ENCODE data around the gene ZBTB17. TPM values are rescaled to one million over a fixed set of nuclear protein-coding genes. Genes with fewer than 3 reads are reported as not detected.

Gene ZBTB17
- total RNA-seq, 3 donors from 2014 or later, result 74.2 to 86.9 (median 81.1) TPM

DNA sequence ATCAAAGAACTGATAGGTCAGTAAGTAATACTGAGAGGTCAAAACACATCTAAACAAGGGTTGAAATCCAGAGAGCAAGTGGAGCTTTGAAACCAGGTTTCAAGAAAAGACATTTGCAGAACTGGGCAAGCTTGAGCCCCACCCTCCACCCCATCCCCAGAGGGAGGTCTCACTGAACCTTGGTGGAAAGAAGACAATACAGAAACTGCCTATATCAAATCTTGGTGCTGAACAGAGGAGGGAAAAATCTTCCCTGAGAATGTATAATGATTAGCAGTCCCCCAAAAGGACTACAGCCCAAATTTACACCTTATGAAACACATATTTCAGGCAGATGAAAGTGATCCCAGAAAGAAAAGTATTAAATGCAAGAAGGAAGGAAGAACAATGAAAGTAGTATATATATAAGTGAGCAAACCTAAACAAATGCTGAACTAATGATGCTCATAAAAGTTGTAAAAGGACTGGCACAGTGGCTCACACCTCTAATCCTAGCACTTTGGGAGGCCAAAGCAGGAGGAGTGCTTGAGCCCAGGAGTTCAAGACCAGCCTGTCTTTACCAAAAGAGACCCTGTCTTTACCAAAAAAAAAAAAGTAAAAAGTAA lies 12.4 kb downstream of the ZBTB17 start:
- H3K9me3 Mint-ChIP-seq, result no peaks in the 10 kb centered on the region
- no peak for DNase-seq
- no peak for ATAC-seq
- peak overlapping the region; percentile 80 for H3K4me3 Mint-ChIP-seq
- no peaks in the 10 kb centered on the region for H3K27me3 Mint-ChIP-seq (ENCODE audit: low read depth)
- peaks cover 9% of the 10 kb centered on the region for H3K36me3 Mint-ChIP-seq (ENCODE audit: insufficient read depth)
- peaks cover 87% of the 10 kb centered on the region for H3K4me1 Mint-ChIP-seq (ENCODE audit: low read depth)

GRCh38 chr1:15962671-15963362 lies 13.1 kb downstream of the ZBTB17 start:
- DNase-seq (no peak), ATAC-seq (no peak)
- Mint-ChIP-seq H3K36me3 (ENCODE audit: insufficient read depth) (peaks cover 9% of the 10 kb centered on the region), H3K27me3 (ENCODE audit: low read depth) (no peaks in the 10 kb centered on the region), H3K9me3 (no peaks in the 10 kb centered on the region), H3K4me1 (ENCODE audit: low read depth) (peaks cover 87% of the 10 kb centered on the region), H3K4me3 (peak overlapping the region; percentile 80)

GRCh38 chr1:15962176-15962575 lies 13.7 kb downstream of the ZBTB17 start:
- no peak for ATAC-seq
- DNase-seq, result no peak
- Mint-ChIP-seq H3K4me3 (no peak overlapping the region), H3K9me3 (no peaks in the 10 kb centered on the region), H3K36me3 (ENCODE audit: insufficient read depth) (peaks cover 16% of the 10 kb centered on the region), H3K4me1 (ENCODE audit: low read depth) (peaks cover 87% of the 10 kb centered on the region), H3K27me3 (ENCODE audit: low read depth) (no peaks in the 10 kb centered on the region)

- no peak for ATAC-seq
- no peak for DNase-seq
- Mint-ChIP-seq H3K4me1 (ENCODE audit: low read depth) (peaks cover 86% of the 10 kb centered on the region), H3K27me3 (ENCODE audit: low read depth) (no peaks in the 10 kb centered on the region), H3K9me3 (no peaks in the 10 kb centered on the region), H3K4me3 (no peak overlapping the region), H3K36me3 (ENCODE audit: insufficient read depth) (peaks cover 18% of the 10 kb centered on the region)
These were observed 14.4 kb downstream of the ZBTB17 start for GRCh38 chr1:15961492-15961891.

DNA sequence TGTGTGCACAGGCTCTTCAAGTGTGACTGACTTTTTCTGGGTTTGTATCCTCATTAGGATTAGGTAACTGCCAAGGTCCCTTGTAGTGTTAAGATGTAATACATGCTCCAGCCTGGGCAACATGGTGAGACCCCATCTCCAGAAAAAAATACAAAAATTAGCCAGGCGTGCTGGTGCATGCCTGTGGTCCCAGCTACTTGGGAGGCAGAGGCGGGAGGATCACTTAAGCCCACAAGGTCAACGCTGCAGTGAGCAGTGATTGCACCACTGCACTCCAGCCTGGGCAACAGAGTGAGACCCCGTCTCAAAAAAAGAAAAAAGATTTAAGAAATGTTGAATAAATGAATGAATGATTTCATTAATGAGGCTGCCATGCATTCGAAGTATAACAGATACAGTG lies 15.1 kb downstream of the ZBTB17 start:
- ATAC-seq (no peak), DNase-seq (no peak)
- peaks cover 87% of the 10 kb centered on the region for H3K4me1 Mint-ChIP-seq (ENCODE audit: low read depth)
- no peaks in the 10 kb centered on the region for H3K9me3 Mint-ChIP-seq
- no peaks in the 10 kb centered on the region for H3K27me3 Mint-ChIP-seq (ENCODE audit: low read depth)
- H3K36me3 Mint-ChIP-seq (ENCODE audit: insufficient read depth), result peaks cover 25% of the 10 kb centered on the region
- no peak overlapping the region for H3K4me3 Mint-ChIP-seq

- DNase-seq (peak; percentile 41), ATAC-seq (peak; percentile 15 to 16)
- H3K36me3 Mint-ChIP-seq (ENCODE audit: insufficient read depth), result peaks cover 29% of the 10 kb centered on the region
- no peaks in the 10 kb centered on the region for H3K9me3 Mint-ChIP-seq
- H3K4me3 Mint-ChIP-seq, result peak overlapping the region; percentile 24
- H3K4me1 Mint-ChIP-seq (ENCODE audit: low read depth), result peaks cover 86% of the 10 kb centered on the region
- H3K27me3 Mint-ChIP-seq (ENCODE audit: low read depth), result no peaks in the 10 kb centered on the region
These were observed 16.0 kb downstream of the ZBTB17 start for GRCh38 chr1:15959827-15960446.

GRCh38 chr1:15959424-15959823 lies 16.5 kb downstream of the ZBTB17 start:
- H3K4me1 Mint-ChIP-seq (ENCODE audit: low read depth), result peaks cover 84% of the 10 kb centered on the region
- peak; percentile 3 to 8 for ATAC-seq

GRCh38 chr1:15958793-15959192 lies 17.1 kb downstream of the ZBTB17 start:
- Mint-ChIP-seq H3K4me1 (ENCODE audit: low read depth) (peaks cover 85% of the 10 kb centered on the region), H3K36me3 (ENCODE audit: insufficient read depth) (peaks cover 30% of the 10 kb centered on the region), H3K27me3 (ENCODE audit: low read depth) (no peaks in the 10 kb centered on the region), H3K9me3 (no peaks in the 10 kb centered on the region), H3K4me3 (no peak overlapping the region)
- DNase-seq (no peak), ATAC-seq (no peak)

More at GRCh38 chr1:15959424-15959823, 16.5 kb downstream of the ZBTB17 start:
- DNase-seq, result no peak
- H3K4me3 Mint-ChIP-seq, result peak overlapping the region; percentile 19
- no peaks in the 10 kb centered on the region for H3K9me3 Mint-ChIP-seq
- H3K27me3 Mint-ChIP-seq (ENCODE audit: low read depth), result no peaks in the 10 kb centered on the region
- peaks cover 29% of the 10 kb centered on the region for H3K36me3 Mint-ChIP-seq (ENCODE audit: insufficient read depth)

- no peak overlapping the region for H3K4me3 Mint-ChIP-seq
These were observed 17.8 kb downstream of the ZBTB17 start for GRCh38 chr1:15958111-15958510.

GRCh38 chr1:15957221-15958095 lies 18.4 kb downstream of the ZBTB17 start:
- peaks cover 84% of the 10 kb centered on the region for H3K4me1 Mint-ChIP-seq (ENCODE audit: low read depth)
- H3K9me3 Mint-ChIP-seq, result no peaks in the 10 kb centered on the region
- H3K4me3 Mint-ChIP-seq, result no peak overlapping the region
- no peak for DNase-seq
- no peaks in the 10 kb centered on the region for H3K27me3 Mint-ChIP-seq (ENCODE audit: low read depth)
- H3K36me3 Mint-ChIP-seq (ENCODE audit: insufficient read depth), result peaks cover 35% of the 10 kb centered on the region
- ATAC-seq, result no peak

More at GRCh38 chr1:15958111-15958510, 17.8 kb downstream of the ZBTB17 start:
- H3K36me3 Mint-ChIP-seq (ENCODE audit: insufficient read depth), result peaks cover 32% of the 10 kb centered on the region
- DNase-seq (no peak), ATAC-seq (no peak)
- H3K9me3 Mint-ChIP-seq, result no peaks in the 10 kb centered on the region
- no peaks in the 10 kb centered on the region for H3K27me3 Mint-ChIP-seq (ENCODE audit: low read depth)
- H3K4me1 Mint-ChIP-seq (ENCODE audit: low read depth), result peaks cover 85% of the 10 kb centered on the region

DNA sequence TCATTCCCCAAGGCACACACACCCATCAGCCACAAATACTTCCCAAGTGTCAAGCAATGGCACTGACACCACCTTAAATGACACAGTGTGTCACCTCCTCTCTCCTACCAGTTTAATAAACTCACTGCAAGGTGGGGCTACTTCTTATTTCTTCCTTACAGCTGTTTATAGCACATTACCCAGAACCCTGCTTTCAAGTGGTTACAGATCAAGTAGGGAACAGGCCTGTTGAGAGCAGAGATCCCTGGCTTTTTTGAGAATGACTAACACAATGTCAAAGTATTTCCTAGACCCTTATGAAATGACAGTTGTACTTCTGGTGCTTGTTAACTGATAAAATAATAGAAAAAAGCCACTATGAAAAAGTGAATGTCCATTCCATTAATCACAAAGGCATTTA lies 19.8 kb downstream of the ZBTB17 start:
- Mint-ChIP-seq H3K4me3 (no peak overlapping the region), H3K27me3 (ENCODE audit: low read depth) (no peaks in the 10 kb centered on the region), H3K9me3 (no peaks in the 10 kb centered on the region), H3K36me3 (ENCODE audit: insufficient read depth) (peaks cover 34% of the 10 kb centered on the region), H3K4me1 (ENCODE audit: low read depth) (peaks cover 87% of the 10 kb centered on the region)
- DNase-seq (no peak), ATAC-seq (peak; percentile 11 to 17)

GRCh38 chr1:15955552-15955951 lies 20.3 kb downstream of the ZBTB17 start:
- Mint-ChIP-seq H3K36me3 (ENCODE audit: insufficient read depth) (peaks cover 38% of the 10 kb centered on the region), H3K4me1 (ENCODE audit: low read depth) (peaks cover 88% of the 10 kb centered on the region), H3K9me3 (no peaks in the 10 kb centered on the region), H3K4me3 (no peak overlapping the region), H3K27me3 (ENCODE audit: low read depth) (no peaks in the 10 kb centered on the region)
- DNase-seq (no peak), ATAC-seq (no peak)

DNA sequence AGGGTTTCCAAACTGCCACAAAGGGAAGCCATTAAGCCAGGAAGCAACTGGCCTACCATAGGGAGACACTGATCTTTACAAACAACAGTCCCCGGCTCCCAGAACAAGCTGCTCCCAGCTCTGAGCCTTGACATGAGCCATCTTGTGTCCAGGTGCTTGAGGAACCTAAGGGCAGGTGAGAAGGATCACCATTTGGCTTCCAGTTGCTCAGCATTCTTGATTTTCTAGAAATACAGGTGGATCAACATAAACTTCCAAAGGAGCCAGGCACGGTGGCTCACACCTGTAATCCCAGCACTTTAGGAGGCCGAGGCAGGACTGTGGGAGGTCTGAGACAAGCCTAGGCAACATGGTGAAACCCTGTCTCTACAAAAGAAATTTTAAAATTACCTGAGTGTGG lies 21.6 kb downstream of the ZBTB17 start:
- DNase-seq (no peak), ATAC-seq (no peak)
- H3K36me3 Mint-ChIP-seq (ENCODE audit: insufficient read depth), result peaks cover 38% of the 10 kb centered on the region
- H3K9me3 Mint-ChIP-seq, result no peaks in the 10 kb centered on the region
- no peak overlapping the region for H3K4me3 Mint-ChIP-seq
- H3K4me1 Mint-ChIP-seq (ENCODE audit: low read depth), result peaks cover 92% of the 10 kb centered on the region
- H3K27me3 Mint-ChIP-seq (ENCODE audit: low read depth), result no peaks in the 10 kb centered on the region

DNA sequence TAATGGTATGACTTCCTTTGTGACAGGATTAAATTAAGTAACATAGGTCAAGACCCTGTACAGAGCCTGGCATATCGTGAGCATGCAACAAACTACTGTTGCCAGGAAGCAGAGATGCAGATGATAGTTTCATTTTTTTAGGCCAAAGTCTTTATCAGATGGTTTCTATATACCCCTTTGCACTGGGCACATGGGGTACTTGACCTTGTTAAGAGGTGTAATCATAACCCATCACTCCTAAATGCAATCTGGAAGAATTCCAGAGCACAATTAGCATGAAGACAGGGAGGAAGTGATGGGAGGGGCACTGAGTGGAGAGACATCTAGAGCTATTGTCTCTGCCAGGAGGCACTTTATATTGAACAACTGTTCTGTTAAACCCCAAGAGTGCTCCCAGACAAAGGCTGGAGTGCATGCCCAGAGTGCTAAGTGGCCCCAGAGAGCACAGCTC lies 22.1 kb downstream of the ZBTB17 start:
- Mint-ChIP-seq H3K4me1 (ENCODE audit: low read depth) (peaks cover 92% of the 10 kb centered on the region), H3K36me3 (ENCODE audit: insufficient read depth) (peaks cover 38% of the 10 kb centered on the region), H3K4me3 (no peak overlapping the region), H3K27me3 (ENCODE audit: low read depth) (no peaks in the 10 kb centered on the region), H3K9me3 (no peaks in the 10 kb centered on the region)
- no peak for ATAC-seq
- no peak for DNase-seq
